Right atrium auricular region (tissue), 2 donors: ENCODE measurements around the gene SAMD11. TPM values are rescaled to one million over a fixed set of nuclear protein-coding genes. Genes with fewer than 3 reads are reported as not detected.

Experiments used
- DNase-seq: peaks from one replicate; pipeline ENCODE4 v3.0.0-alpha.2; 2019; ENCODE audit warnings: low spot score
- H3K27ac ChIP-seq, 2 donors: fragments of 200-600 bp; sonication (generic); 1 replicate in 1 of 2; 2 replicates in 1 of 2; pipeline ENCODE4 v1.5.1; 2016 to 2019
- H3K27me3 ChIP-seq, 2 donors: fragments of 200-600 bp; sonication (generic); one replicate each; pipeline versions ENCODE4 v1.5.1 to v1.6.0; 2017 to 2019
- H3K36me3 ChIP-seq: fragments of 200-600 bp; sonication (generic); one replicate; pipeline ENCODE4 v1.5.1; 2016
- H3K4me1 ChIP-seq, 2 donors: fragments of 200-600 bp; sonication (generic); one replicate each; pipeline versions ENCODE4 v1.5.1 to v1.6.0; 2017 to 2019
- H3K4me3 ChIP-seq, 2 donors: fragments of 200-600 bp; sonication (generic); 1 replicate in 1 of 2; 2 replicates in 1 of 2; pipeline ENCODE4 v1.5.1; 2017 to 2019; ENCODE audit warnings: mild to moderate bottlenecking in 1 of 2, moderate library complexity in 1 of 2
- H3K9me3 ChIP-seq, 2 donors: fragments of 200-600 bp; sonication (generic); one replicate each; pipeline ENCODE4 v1.5.1; 2019
- CTCF ChIP-seq, 2 donors: fragments of 200-600 bp; sonication (generic); IDR thresholded peaks; one replicate each; pipeline ENCODE4 v1.5.1; 2019; ENCODE audit warnings: antibody characterized with exemption in 2 of 2
- total RNA-seq, 2 donors: library from RNA; depleted of rRNA; stranded (reverse); fragments of >200 nt; gene quantifications; one replicate each; pipeline ENCODE4 v1.1.0, GENCODE V29; 2016

SAMD11 gene
- total RNA-seq, 2 donors from 2014 or later, result 2.7 to 6.4 TPM

GRCh38 chr1:901108-901859 is 22.4 kb upstream of the SAMD11 start:
- no peak overlapping the region for H3K4me3 ChIP-seq
- peaks cover 0 to 15% of the 10 kb centered on the region in 2 donors for H3K4me1 ChIP-seq
- no peaks in the 10 kb centered on the region for H3K36me3 ChIP-seq
- no peaks in the 10 kb centered on the region for H3K27me3 ChIP-seq
- H3K27ac ChIP-seq, result no peak overlapping the region
- no peak for TF ChIP-seq CTCF (IDR thresholded peaks at IDR 0.05)
- no peaks in the 10 kb centered on the region for H3K9me3 ChIP-seq
- peak; percentile 54 for DNase-seq

DNA sequence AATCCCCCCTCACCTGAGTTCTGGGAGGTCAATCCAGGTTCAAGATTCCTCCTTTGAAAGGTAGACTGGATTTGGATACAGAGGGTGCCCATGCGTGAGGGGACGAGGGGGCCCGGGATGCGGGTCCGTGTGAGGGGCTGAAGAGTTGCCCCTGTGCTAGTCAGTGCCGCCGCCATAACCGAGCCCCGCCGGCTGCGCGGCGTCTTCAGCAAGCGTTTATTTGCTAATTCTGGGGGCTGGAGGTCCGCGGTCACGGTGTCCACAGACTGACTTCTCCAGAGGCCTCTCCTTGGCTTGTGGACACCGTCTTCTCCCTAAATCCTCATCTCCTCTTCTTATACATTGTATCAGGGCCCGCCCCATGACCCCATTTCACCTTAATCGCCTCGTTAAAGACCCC is 20.9 kb upstream of the SAMD11 start:
- H3K4me1 ChIP-seq, result peaks cover 0 to 22% of the 10 kb centered on the region in 2 donors
- H3K9me3 ChIP-seq, result no peaks in the 10 kb centered on the region
- H3K4me3 ChIP-seq, result no peak overlapping the region
- no peaks in the 10 kb centered on the region for H3K36me3 ChIP-seq
- peak; percentile 48 for DNase-seq
- H3K27me3 ChIP-seq, result no peaks in the 10 kb centered on the region
- TF ChIP-seq CTCF (IDR thresholded peaks at IDR 0.05), result no peak
- no peak overlapping the region for H3K27ac ChIP-seq

DNA sequence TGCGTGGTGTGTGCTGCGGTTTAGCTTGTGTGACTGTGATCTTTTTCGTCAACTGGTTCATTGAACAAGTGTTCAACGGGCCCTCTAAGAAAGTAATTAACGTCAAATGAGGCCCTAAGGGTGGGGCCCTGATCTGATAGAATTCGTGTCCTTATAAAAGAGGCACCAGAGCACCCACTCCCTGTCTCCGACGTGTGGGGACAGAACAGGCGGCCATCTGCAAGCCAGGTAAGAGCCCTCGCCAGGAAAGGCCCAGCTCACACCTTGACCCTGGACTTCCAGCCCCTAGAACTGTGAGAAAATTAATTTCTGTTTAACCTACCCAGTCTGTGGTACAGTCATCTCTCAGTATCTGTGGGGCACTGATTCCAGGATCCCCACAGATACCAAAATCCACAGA is 20.4 kb upstream of the SAMD11 start:
- H3K27ac ChIP-seq, result no peak overlapping the region
- no peak overlapping the region for H3K4me3 ChIP-seq
- peaks cover 0 to 22% of the 10 kb centered on the region in 2 donors for H3K4me1 ChIP-seq
- no peaks in the 10 kb centered on the region for H3K36me3 ChIP-seq
- DNase-seq, result no peak
- H3K9me3 ChIP-seq, result no peaks in the 10 kb centered on the region
- TF ChIP-seq CTCF (IDR thresholded peaks at IDR 0.05), result no peak
- no peaks in the 10 kb centered on the region for H3K27me3 ChIP-seq

- Histone ChIP-seq H3K4me1 (peaks cover 0 to 22% of the 10 kb centered on the region in 2 donors), H3K4me3 (peak overlapping the region in 1 of 2 donors; percentile 19), H3K27ac (no peak overlapping the region), H3K27me3 (no peaks in the 10 kb centered on the region), H3K9me3 (no peaks in the 10 kb centered on the region), H3K36me3 (no peaks in the 10 kb centered on the region)
- DNase-seq, result peak; percentile 56
- TF ChIP-seq CTCF (IDR thresholded peaks at IDR 0.05), result no peak
Measured at GRCh38 chr1:903721-904271, 19.9 kb upstream of the SAMD11 start.

DNA sequence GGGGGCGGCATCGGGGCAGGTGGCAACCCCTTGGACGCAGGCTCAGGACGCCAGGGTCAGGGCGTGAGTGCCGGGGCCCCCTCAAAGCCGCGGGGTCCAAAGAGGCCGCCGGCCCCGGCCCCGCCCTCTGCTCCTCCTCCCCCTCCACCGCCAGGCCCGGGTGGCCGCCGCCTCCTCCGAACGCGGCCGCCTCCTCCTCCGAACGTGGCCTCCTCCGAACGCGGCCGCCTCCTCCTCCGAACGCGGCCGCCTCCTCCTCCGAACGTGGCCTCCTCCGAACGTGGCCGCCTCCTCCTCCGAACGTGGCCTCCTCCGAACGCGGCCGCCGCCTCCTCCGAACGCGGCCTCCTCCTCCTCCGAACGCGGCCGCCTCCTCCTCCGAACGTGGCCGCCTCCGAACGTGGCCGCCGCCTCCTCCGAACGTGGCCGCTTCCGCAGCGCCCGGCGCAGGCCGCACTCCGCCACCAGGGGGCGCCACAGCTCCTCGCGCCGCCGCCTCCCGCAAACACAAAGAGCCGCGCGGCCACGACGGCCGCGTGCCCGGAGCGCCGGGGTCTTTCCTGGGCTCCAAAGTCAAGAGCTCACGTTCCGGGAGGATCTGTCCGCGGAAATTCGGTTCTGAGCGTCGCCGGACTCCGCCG is 19.3 kb upstream of the SAMD11 start:
- peak; percentile 92 to 96 for TF ChIP-seq CTCF (IDR thresholded peaks at IDR 0.05)
- Histone ChIP-seq H3K4me1 (peaks cover 0 to 22% of the 10 kb centered on the region in 2 donors), H3K4me3 (peak overlapping the region; percentile 19 to 50), H3K27me3 (no peaks in the 10 kb centered on the region), H3K9me3 (no peaks in the 10 kb centered on the region), H3K27ac (peak overlapping the region in 1 of 2 donors; percentile 35), H3K36me3 (no peaks in the 10 kb centered on the region)
- peak; percentile 81 for DNase-seq
